Keratinocyte (primary cell): ENCODE results near the gene RPS2. TPM values are rescaled to one million over a fixed set of nuclear protein-coding genes. Genes with fewer than 3 reads are reported as not detected.
A peak's percentile ranks its signal among the peaks of the same experiment; 100 is the strongest.

Experiments used
- DNase-seq: peaks from one replicate; pipeline ENCODE4 v3.0.0-alpha.2; 2011; ENCODE audit warnings: low read depth, missing footprints, low spot score
- FAIRE-seq: peaks from 2 replicates; lab custom pipeline; 2011; peaks lifted over from hg19 to GRCh38; lab: Jason Lieb, UNC
- H2AFZ ChIP-seq: 2 replicates; pipeline ENCODE4 v1.6.0; 2012; ENCODE audit warnings: low read length, control low read depth, inconsistent platforms; ENCODE audit not compliant: control insufficient read depth
- H3K27ac ChIP-seq: 2 replicates; pipeline ENCODE4 v1.5.1; 2011; ENCODE audit warnings: low read length; ENCODE audit not compliant: control insufficient read depth, insufficient read depth
- H3K27me3 ChIP-seq: 3 replicates; pipeline ENCODE4 v1.6.0; 2011; ENCODE audit warnings: low read length; ENCODE audit not compliant: control insufficient read depth, insufficient read depth; ENCODE audit errors: extremely low read depth
- H3K36me3 ChIP-seq, 2 experiments: 2 replicates in 1 of 2; 3 replicates in 1 of 2; pipeline ENCODE4 v1.5.1; 2011; ENCODE audit warnings: low read length in 2 of 2, mild to moderate bottlenecking in 1 of 2; ENCODE audit not compliant: control insufficient read depth in 2 of 2, insufficient read depth in 2 of 2; ENCODE audit errors: extremely low read depth in 1 of 2
- H3K4me1 ChIP-seq: 3 replicates; pipeline ENCODE4 v1.5.1; 2011; ENCODE audit warnings: low read length; ENCODE audit not compliant: control insufficient read depth, insufficient read depth; ENCODE audit errors: extremely low read depth
- H3K4me2 ChIP-seq: 3 replicates; pipeline ENCODE4 v1.6.0; 2011; ENCODE audit warnings: low read depth, low read length; ENCODE audit not compliant: control insufficient read depth, insufficient read depth; ENCODE audit errors: extremely low read depth
- H3K4me3 ChIP-seq, 3 experiments: fragments of 200-600 bp in 1 of 3; sonication (generic) in 1 of 3; 2 replicates in 2 of 3; 3 replicates in 1 of 3; pipeline ENCODE4 v1.5.1; 2011 to 2016; ENCODE audit warnings: low read length in 3 of 3, mild to moderate bottlenecking in 3 of 3, control low read depth in 2 of 3, inconsistent platforms in 1 of 3, low read depth in 1 of 3, mixed read lengths in 1 of 3, mixed run types in 1 of 3, moderate library complexity in 1 of 3; ENCODE audit not compliant: control insufficient read depth in 2 of 3, insufficient read depth in 2 of 3; ENCODE audit errors: extremely low read depth in 1 of 3
- H3K79me2 ChIP-seq: 2 replicates; pipeline ENCODE4 v1.6.0; 2012; ENCODE audit warnings: low read length; ENCODE audit not compliant: control insufficient read depth, insufficient read depth
- H3K9ac ChIP-seq: 3 replicates; pipeline ENCODE4 v1.6.0; 2011; ENCODE audit warnings: low read length; ENCODE audit not compliant: control insufficient read depth, insufficient read depth; ENCODE audit errors: extremely low read depth
- H3K9me1 ChIP-seq: 3 replicates; pipeline ENCODE4 v1.6.0; 2011; ENCODE audit warnings: low read length; ENCODE audit not compliant: control insufficient read depth, insufficient read depth; ENCODE audit errors: extremely low read depth
- H3K9me3 ChIP-seq: 2 replicates; pipeline ENCODE4 v1.5.1; 2012; ENCODE audit warnings: low read depth, low read length; ENCODE audit not compliant: control insufficient read depth
- H4K20me1 ChIP-seq: 3 replicates; pipeline ENCODE4 v1.6.0; 2011; ENCODE audit warnings: low read length; ENCODE audit not compliant: control insufficient read depth, insufficient read depth; ENCODE audit errors: extremely low read depth
- CTCF ChIP-seq, 3 experiments: IDR thresholded peaks in 1 of 3; conservative IDR thresholded peaks in 1 of 3; optimal IDR thresholded peaks in 1 of 3; 2 replicates in 2 of 3; 3 replicates in 1 of 3; pipeline versions ENCODE3 to v1.5.1; 2011; ENCODE audit warnings: low read length in 3 of 3, mild to moderate bottlenecking in 3 of 3, moderate library complexity in 2 of 3, control low read depth in 1 of 3, inconsistent platforms in 1 of 3; ENCODE audit not compliant: insufficient read depth in 2 of 3; ENCODE audit errors: extremely low read depth in 1 of 3
- EZH2 ChIP-seq: IDR thresholded peaks from one replicate; pipeline ENCODE4 v1.6.1; 2012; ENCODE audit warnings: inconsistent platforms, mild to moderate bottlenecking, low read length, moderate library complexity
- dilution Hi-C: fragments of 300-500 bp; cut with MboI; formaldehyde crosslinking; loops from one replicate; pipeline ENCODE4 v1.7.0; 2020; ENCODE audit warnings: low sequenced_read_pairs; ENCODE audit not compliant: extremely low pct_ligation_motif_present
- polyA plus RNA-seq, 5 experiments: library from polyadenylated mRNA; depleted of rRNA in 3 of 5; stranded (reverse) in 3 of 5; stranded (forward) in 1 of 5; unstranded in 1 of 5; fragments of >200 nt; gene quantifications; 1 replicate in 1 of 5; 2 replicates in 3 of 5; 3 replicates in 1 of 5; pipeline versions ENCODE4 v1.2.1 to v1.2.3, GENCODE V29; 2011 to 2012; ENCODE audit warnings: missing spikeins in 2 of 5, low read depth in 1 of 5, low replicate concordance in 1 of 5

Gene RPS2
- polyA plus RNA-seq, 1 donor (not counting 4 experiments of a cell fraction or from before 2014, with no cell fraction given), result 3,573 TPM

- H3K27me3 ChIP-seq, result peaks cover 53% of the 10 kb centered on the region
- TF ChIP-seq CTCF (optimal IDR thresholded peaks at IDR 0.05 in 1 of 3, IDR thresholded peaks at IDR 0.05 in 1 of 3, conservative IDR thresholded peaks at IDR 0.05 in 1 of 3; ENCODE audit: extremely low read depth in 1 of 3, insufficient read depth in 2 of 3, low read length in 3 of 3), result no peak
- no peak for TF ChIP-seq EZH2
- no peaks in the 10 kb centered on the region for H3K36me3 ChIP-seq
- H3K4me3 ChIP-seq, result no peak overlapping the region
- H3K4me2 ChIP-seq, result no peak overlapping the region
- no peaks in the 10 kb centered on the region for H3K9me1 ChIP-seq
- H3K4me1 ChIP-seq, result peaks cover 10% of the 10 kb centered on the region
- H2AFZ ChIP-seq, result no peak overlapping the region
- no peak overlapping the region for H3K9ac ChIP-seq
- DNase-seq (no peak), FAIRE-seq (no peak)
- no peaks in the 10 kb centered on the region for H4K20me1 ChIP-seq
- H3K9me3 ChIP-seq, result no peaks in the 10 kb centered on the region
- no peak overlapping the region for H3K27ac ChIP-seq
- dilution Hi-C loops, result no loop called here
- no peaks in the 10 kb centered on the region for H3K79me2 ChIP-seq
These were observed 50.5 kb downstream of the RPS2 start for GRCh38 chr16:1914084-1914608.

GRCh38 chr16:1913327-1914083 lies 51.1 kb downstream of the RPS2 start:
- Histone ChIP-seq H3K9ac (no peak overlapping the region), H4K20me1 (no peaks in the 10 kb centered on the region), H3K36me3 (no peaks in the 10 kb centered on the region), H3K4me3 (no peak overlapping the region), H3K4me1 (peaks cover 10% of the 10 kb centered on the region), H3K79me2 (no peaks in the 10 kb centered on the region), H3K27ac (no peak overlapping the region), H3K9me1 (no peaks in the 10 kb centered on the region), H3K4me2 (peak overlapping the region; percentile 27), H3K27me3 (peaks cover 50% of the 10 kb centered on the region), H3K9me3 (no peaks in the 10 kb centered on the region), H2AFZ (no peak overlapping the region)
- TF ChIP-seq EZH2, result no peak
- TF ChIP-seq CTCF (optimal IDR thresholded peaks at IDR 0.05 in 1 of 3, IDR thresholded peaks at IDR 0.05 in 1 of 3, conservative IDR thresholded peaks at IDR 0.05 in 1 of 3; ENCODE audit: extremely low read depth in 1 of 3, insufficient read depth in 2 of 3, low read length in 3 of 3), result no peak
- FAIRE-seq, result peak; percentile 64
- no peak for DNase-seq
- dilution Hi-C loops, result no loop called here
